ENCODE measurements around the gene TAF10. TPM values are rescaled to one million over a fixed set of nuclear protein-coding genes. Genes with fewer than 3 reads are reported as not detected.

Gene TAF10
- total RNA-seq, 1 experiment from 2014 or later, result 387 TPM

DNA sequence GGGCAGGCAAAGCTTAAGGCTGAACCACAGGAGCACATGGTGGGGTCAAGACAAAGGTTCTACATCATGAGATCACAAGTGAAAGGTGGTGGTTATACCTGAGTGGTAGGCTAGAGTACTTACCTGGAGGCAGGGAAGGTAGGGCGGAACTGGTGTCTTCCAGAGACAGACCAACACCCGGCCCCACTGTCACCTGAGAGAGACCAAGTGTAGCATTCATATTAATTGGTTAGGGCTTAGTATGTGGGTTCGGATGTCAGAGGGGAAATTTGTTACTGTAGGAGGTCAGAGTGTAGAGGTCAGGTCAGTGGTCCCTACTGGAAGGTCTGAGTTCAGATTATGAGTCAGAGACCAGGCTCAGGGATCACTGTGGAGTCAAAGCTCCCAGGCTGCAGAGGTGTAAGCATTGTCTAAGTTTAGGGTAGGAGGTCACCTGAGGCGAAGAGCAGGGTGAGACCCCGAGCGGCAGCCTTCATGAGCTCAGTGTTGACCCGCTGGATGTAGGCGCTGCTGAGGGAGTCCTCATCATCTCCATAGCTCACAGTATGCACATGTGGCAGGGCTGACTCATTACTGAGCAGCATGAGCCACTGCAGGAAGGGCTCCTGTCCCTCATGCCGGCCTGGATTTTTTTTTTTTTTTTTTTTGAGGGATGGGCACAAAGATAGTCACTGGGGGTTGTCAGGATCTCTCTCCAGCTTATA, 4.0 kb upstream of the TAF10 start:
- no TSS peak for BruUV-seq (replicated peaks)
- 0 out of 2 replicates have a peak, but pooled peaks cover 4% of the 10 kb centered on the region for H3K36me3 ChIP-seq (ENCODE audit: control insufficient read depth, insufficient read depth, low read length)
- H3K4me3 ChIP-seq (ENCODE audit: low read depth in 2 of 2, low read length in 2 of 2), result no peak overlapping the region
- DNase-seq (ENCODE audit: low read depth, low spot score) (no peak), ATAC-seq (no peak)
- CTCF ChIA-PET, result interaction anchor here (0.6 kb wide), 1 partner anchor 309 kb away, joined by 3 read pairs; no protein-coding TSS in a partner anchor
- in situ Hi-C loops (cut with HindIII; ENCODE audit: low pct_unique_long_range_greater_than_20kb, low sequenced_read_pairs) (no loop called here), intact Hi-C loops (cut with micrococcal nuclease; ENCODE audit: unreplicated experiment) (no loop called here)
- no peaks in the 10 kb centered on the region for H3K27me3 ChIP-seq (ENCODE audit: control insufficient read depth, insufficient read depth, low read length)
- H3K4me1 ChIP-seq (ENCODE audit: control insufficient read depth, insufficient read depth, low read length), result peaks cover 22% of the 10 kb centered on the region
- H3K9me3 ChIP-seq (ENCODE audit: control insufficient read depth, insufficient read depth, low read depth, low read length), result no peaks in the 10 kb centered on the region
- TF ChIP-seq CTCF (IDR thresholded peaks at IDR 0.05) (no peak), TCF7L2 (IDR thresholded peaks at IDR 0.05; ENCODE audit: low read depth, low read length) (no peak), POLR2AphosphoS5 (IDR thresholded peaks at IDR 0.05; ENCODE audit: low read depth, low read length) (0 out of 2 replicates have a peak, but pooled peaks have one; percentile 20), SIN3A (IDR thresholded peaks at IDR 0.05; ENCODE audit: borderline replicate concordance, insufficient read depth, low read depth, low read length) (no peak)
- TF ChIP-seq, protein P1, sequence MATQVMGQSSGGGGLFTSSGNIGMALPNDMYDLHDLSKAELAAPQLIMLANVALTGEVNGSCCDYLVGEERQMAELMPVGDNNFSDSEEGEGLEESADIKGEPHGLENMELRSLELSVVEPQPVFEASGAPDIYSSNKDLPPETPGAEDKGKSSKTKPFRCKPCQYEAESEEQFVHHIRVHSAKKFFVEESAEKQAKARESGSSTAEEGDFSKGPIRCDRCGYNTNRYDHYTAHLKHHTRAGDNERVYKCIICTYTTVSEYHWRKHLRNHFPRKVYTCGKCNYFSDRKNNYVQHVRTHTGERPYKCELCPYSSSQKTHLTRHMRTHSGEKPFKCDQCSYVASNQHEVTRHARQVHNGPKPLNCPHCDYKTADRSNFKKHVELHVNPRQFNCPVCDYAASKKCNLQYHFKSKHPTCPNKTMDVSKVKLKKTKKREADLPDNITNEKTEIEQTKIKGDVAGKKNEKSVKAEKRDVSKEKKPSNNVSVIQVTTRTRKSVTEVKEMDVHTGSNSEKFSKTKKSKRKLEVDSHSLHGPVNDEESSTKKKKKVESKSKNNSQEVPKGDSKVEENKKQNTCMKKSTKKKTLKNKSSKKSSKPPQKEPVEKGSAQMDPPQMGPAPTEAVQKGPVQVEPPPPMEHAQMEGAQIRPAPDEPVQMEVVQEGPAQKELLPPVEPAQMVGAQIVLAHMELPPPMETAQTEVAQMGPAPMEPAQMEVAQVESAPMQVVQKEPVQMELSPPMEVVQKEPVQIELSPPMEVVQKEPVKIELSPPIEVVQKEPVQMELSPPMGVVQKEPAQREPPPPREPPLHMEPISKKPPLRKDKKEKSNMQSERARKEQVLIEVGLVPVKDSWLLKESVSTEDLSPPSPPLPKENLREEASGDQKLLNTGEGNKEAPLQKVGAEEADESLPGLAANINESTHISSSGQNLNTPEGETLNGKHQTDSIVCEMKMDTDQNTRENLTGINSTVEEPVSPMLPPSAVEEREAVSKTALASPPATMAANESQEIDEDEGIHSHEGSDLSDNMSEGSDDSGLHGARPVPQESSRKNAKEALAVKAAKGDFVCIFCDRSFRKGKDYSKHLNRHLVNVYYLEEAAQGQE (IDR thresholded peaks at IDR 0.05; ENCODE audit: insufficient read depth in 1 of 2, low read depth in 2 of 2, low read length in 1 of 2), result no peak
- POLR2A ChIA-PET, result no interaction called here
- H3K27ac ChIP-seq (ENCODE audit: low read length), result no peak overlapping the region

DNA sequence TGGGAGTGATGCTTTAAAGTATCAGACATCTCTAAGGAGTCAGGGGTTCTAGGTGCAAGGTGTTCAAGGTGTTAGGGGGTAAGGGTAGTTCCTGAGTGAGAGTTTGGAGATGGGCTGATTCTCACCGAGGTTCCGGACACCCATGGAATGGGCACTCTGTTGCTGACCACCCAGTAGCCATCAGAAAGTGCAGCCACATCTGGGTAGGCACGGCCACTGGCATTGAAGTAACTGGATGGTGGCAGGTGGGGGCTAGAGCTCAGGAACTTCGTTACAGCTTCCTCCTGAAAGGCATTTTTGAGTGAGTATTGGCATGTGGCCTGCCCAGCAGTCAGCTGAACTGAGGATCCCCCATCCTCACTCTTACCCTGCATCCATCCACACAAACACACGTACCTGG, 3.0 kb upstream of the TAF10 start:
- Histone ChIP-seq H3K27ac (ENCODE audit: low read length) (no peak overlapping the region), H3K4me3 (ENCODE audit: low read depth in 2 of 2, low read length in 2 of 2) (no peak overlapping the region), H3K27me3 (ENCODE audit: control insufficient read depth, insufficient read depth, low read length) (no peaks in the 10 kb centered on the region), H3K4me1 (ENCODE audit: control insufficient read depth, insufficient read depth, low read length) (peaks cover 31% of the 10 kb centered on the region), H3K36me3 (ENCODE audit: control insufficient read depth, insufficient read depth, low read length) (peaks cover 14% of the 10 kb centered on the region), H3K9me3 (ENCODE audit: control insufficient read depth, insufficient read depth, low read depth, low read length) (no peaks in the 10 kb centered on the region)
- ChIA-PET POLR2A (no interaction called here), CTCF (no interaction called here)
- ATAC-seq, result no peak
- in situ Hi-C loops (cut with HindIII; ENCODE audit: low pct_unique_long_range_greater_than_20kb, low sequenced_read_pairs) (no loop called here), intact Hi-C loops (cut with micrococcal nuclease; ENCODE audit: unreplicated experiment) (no loop called here)
- BruUV-seq (replicated peaks), result no TSS peak
- DNase-seq (ENCODE audit: low read depth, low spot score), result no peak
- TF ChIP-seq, protein P1 (IDR thresholded peaks at IDR 0.05; ENCODE audit: insufficient read depth in 1 of 2, low read depth in 2 of 2, low read length in 1 of 2), result no peak
- TF ChIP-seq CTCF (IDR thresholded peaks at IDR 0.05) (no peak), POLR2AphosphoS5 (IDR thresholded peaks at IDR 0.05; ENCODE audit: low read depth, low read length) (no peak), TCF7L2 (IDR thresholded peaks at IDR 0.05; ENCODE audit: low read depth, low read length) (no peak), SIN3A (IDR thresholded peaks at IDR 0.05; ENCODE audit: borderline replicate concordance, insufficient read depth, low read depth, low read length) (no peak)
